ENCODE data around the gene CPE. TPM values are rescaled to one million over a fixed set of nuclear protein-coding genes. Genes with fewer than 3 reads are reported as not detected.

The CPE gene
- total and polyA plus RNA-seq, 2 experiments from 2014 or later, result 53.9 to 77.9 TPM

- peak overlapping the region; percentile 6; the same call in 1 of the 2 replicates for H2AFZ ChIP-seq
- in situ Hi-C loops (cut with MboI), result no loop called here
- WGBS, 2 experiments (ENCODE audit: low coverage in 1 of 2, low lambda C conversion rate in 2 of 2, missing lambda C conversion rate in 2 of 2), result 38 to 40% methylated on average over 7 of the region's 7 CpGs
- no peak overlapping the region for H3K9ac ChIP-seq
- no peaks in the 10 kb centered on the region for H4K20me1 ChIP-seq (ENCODE audit: insufficient read depth)
- no peaks in the 10 kb centered on the region; the same call in 1 of the 2 replicates for H3F3A ChIP-seq (ENCODE audit: insufficient read depth)
- peak overlapping the region; percentile 5; the same call in 1 of the 2 replicates for H3K4me3 ChIP-seq
- H3K79me2 ChIP-seq (ENCODE audit: insufficient read depth), result no peaks in the 10 kb centered on the region
- no peaks in the 10 kb centered on the region for H3K27me3 ChIP-seq (replicated peaks; ENCODE audit: insufficient read depth)
- no peak for TF ChIP-seq EZH2phosphoT487 (IDR thresholded peaks at IDR 0.05; ENCODE audit: insufficient read depth, low read depth)
- no peak for TF ChIP-seq EZH2 (IDR thresholded peaks at IDR 0.05; ENCODE audit: insufficient read depth, poor library complexity, severe bottlenecking)
- no peaks in the 10 kb centered on the region for H3K9me3 ChIP-seq (ENCODE audit: low read depth)
- H3K27ac ChIP-seq, result no peak overlapping the region
- peak; percentile 65 for DNase-seq
- H3K36me3 ChIP-seq (ENCODE audit: low read depth), result no peaks in the 10 kb centered on the region
- peak overlapping the region; percentile 60 for H3K4me2 ChIP-seq (ENCODE audit: unreplicated experiment)
- H3K4me1 ChIP-seq (ENCODE audit: insufficient read depth), result peaks cover 21% of the 10 kb centered on the region
- no peaks in the 10 kb centered on the region for H3K9me2 ChIP-seq (ENCODE audit: insufficient read depth)
Observed at GRCh38 chr4:165440415-165441158, 61.8 kb downstream of the CPE start.

GRCh38 chr4:165443276-165443675, 64.5 kb downstream of the CPE start:
- Histone ChIP-seq H3K79me2 (ENCODE audit: insufficient read depth) (no peaks in the 10 kb centered on the region), H3K9ac (no peak overlapping the region), H4K20me1 (ENCODE audit: insufficient read depth) (no peaks in the 10 kb centered on the region), H3K27me3 (replicated peaks; ENCODE audit: insufficient read depth) (no peaks in the 10 kb centered on the region), H2AFZ (no peak overlapping the region), H3K27ac (no peak overlapping the region), H3K4me1 (ENCODE audit: insufficient read depth) (peaks cover 21% of the 10 kb centered on the region), H3K4me3 (no peak overlapping the region), H3K9me3 (ENCODE audit: low read depth) (no peaks in the 10 kb centered on the region), H3K36me3 (ENCODE audit: low read depth) (no peaks in the 10 kb centered on the region), H3K9me2 (ENCODE audit: insufficient read depth) (no peaks in the 10 kb centered on the region), H3F3A (ENCODE audit: insufficient read depth) (no peaks in the 10 kb centered on the region; the same call in 1 of the 2 replicates), H3K4me2 (ENCODE audit: unreplicated experiment) (no peak overlapping the region)
- DNase-seq, result no peak
- 96 to 100% methylated on average over 1 of the region's 1 CpG for WGBS, 2 experiments (ENCODE audit: low coverage in 1 of 2, low lambda C conversion rate in 2 of 2, missing lambda C conversion rate in 2 of 2)
- in situ Hi-C loops (cut with MboI), result no loop called here
- TF ChIP-seq EZH2phosphoT487 (IDR thresholded peaks at IDR 0.05; ENCODE audit: insufficient read depth, low read depth), result no peak
- TF ChIP-seq EZH2 (IDR thresholded peaks at IDR 0.05; ENCODE audit: insufficient read depth, poor library complexity, severe bottlenecking), result no peak

- TF ChIP-seq EZH2phosphoT487 (IDR thresholded peaks at IDR 0.05; ENCODE audit: insufficient read depth, low read depth) (no peak), EZH2 (IDR thresholded peaks at IDR 0.05; ENCODE audit: insufficient read depth, poor library complexity, severe bottlenecking) (no peak)
- WGBS, 2 experiments (ENCODE audit: low coverage in 1 of 2, low lambda C conversion rate in 2 of 2, missing lambda C conversion rate in 2 of 2), result 89 to 94% methylated on average over 4 of the region's 4 CpGs
- H3K79me2 ChIP-seq (ENCODE audit: insufficient read depth), result no peaks in the 10 kb centered on the region
Observed at GRCh38 chr4:165448700-165449099, 69.9 kb downstream of the CPE start.

DNA sequence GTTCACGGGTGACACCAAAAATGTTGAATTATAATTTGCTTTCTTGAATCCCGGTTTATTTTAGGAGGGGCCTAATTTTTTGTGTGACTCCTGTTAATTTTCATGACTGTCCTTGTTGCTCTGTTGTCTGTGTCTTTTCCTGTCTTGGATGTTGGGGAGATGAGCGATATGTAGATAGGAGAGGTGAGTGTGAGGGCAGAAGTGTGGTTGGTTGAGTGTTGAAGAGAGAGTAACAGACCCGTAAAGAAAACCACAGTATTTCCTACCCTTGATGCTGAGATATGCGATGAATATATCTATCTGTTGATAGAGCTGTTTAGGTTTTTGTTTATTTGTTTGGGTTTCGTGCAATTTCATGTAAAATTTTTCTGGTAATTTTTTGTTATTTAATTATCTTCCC, 70.5 kb downstream of the CPE start:
- in situ Hi-C loops (cut with MboI), result no loop called here
- H4K20me1 ChIP-seq (ENCODE audit: insufficient read depth), result no peaks in the 10 kb centered on the region
- H3K4me2 ChIP-seq (ENCODE audit: unreplicated experiment), result no peak overlapping the region
- no peaks in the 10 kb centered on the region for H3K9me3 ChIP-seq (ENCODE audit: low read depth)
- no peaks in the 10 kb centered on the region for H3K79me2 ChIP-seq (ENCODE audit: insufficient read depth)
- H3K36me3 ChIP-seq (ENCODE audit: low read depth), result no peaks in the 10 kb centered on the region
- H3K9me2 ChIP-seq (ENCODE audit: insufficient read depth), result no peaks in the 10 kb centered on the region
- 89 to 93% methylated on average over 6 of the region's 6 CpGs for WGBS, 2 experiments (ENCODE audit: low coverage in 1 of 2, low lambda C conversion rate in 2 of 2, missing lambda C conversion rate in 2 of 2)
- TF ChIP-seq EZH2 (IDR thresholded peaks at IDR 0.05; ENCODE audit: insufficient read depth, poor library complexity, severe bottlenecking) (no peak), EZH2phosphoT487 (IDR thresholded peaks at IDR 0.05; ENCODE audit: insufficient read depth, low read depth) (no peak)
- 0 out of 2 replicates have a peak, but pooled peaks cover 3% of the 10 kb centered on the region for H3K4me1 ChIP-seq (ENCODE audit: insufficient read depth)
- H2AFZ ChIP-seq, result no peak overlapping the region
- H3K27me3 ChIP-seq (replicated peaks; ENCODE audit: insufficient read depth), result no peaks in the 10 kb centered on the region
- H3K27ac ChIP-seq, result no peak overlapping the region
- no peaks in the 10 kb centered on the region for H3F3A ChIP-seq (ENCODE audit: insufficient read depth)
- H3K9ac ChIP-seq, result no peak overlapping the region
- H3K4me3 ChIP-seq, result no peak overlapping the region
- DNase-seq, result no peak

More at GRCh38 chr4:165448700-165449099, 69.9 kb downstream of the CPE start:
- H3F3A ChIP-seq (ENCODE audit: insufficient read depth), result no peaks in the 10 kb centered on the region
- no peak overlapping the region for H2AFZ ChIP-seq
- H3K27me3 ChIP-seq (replicated peaks; ENCODE audit: insufficient read depth), result no peaks in the 10 kb centered on the region
- no peak overlapping the region for H3K4me2 ChIP-seq (ENCODE audit: unreplicated experiment)
- no peak for DNase-seq
- no peak overlapping the region for H3K9ac ChIP-seq
- H3K27ac ChIP-seq, result no peak overlapping the region
- H3K36me3 ChIP-seq (ENCODE audit: low read depth), result no peaks in the 10 kb centered on the region
- H3K9me3 ChIP-seq (ENCODE audit: low read depth), result no peaks in the 10 kb centered on the region
- H3K4me1 ChIP-seq (ENCODE audit: insufficient read depth), result no peaks in the 10 kb centered on the region
- H3K9me2 ChIP-seq (ENCODE audit: insufficient read depth), result no peaks in the 10 kb centered on the region
- no peaks in the 10 kb centered on the region for H4K20me1 ChIP-seq (ENCODE audit: insufficient read depth)
- in situ Hi-C loops (cut with MboI), result no loop called here
- no peak overlapping the region for H3K4me3 ChIP-seq

Data from GM23248 (cell line).